ENCODE data around the gene RSPRY1.

DNA sequence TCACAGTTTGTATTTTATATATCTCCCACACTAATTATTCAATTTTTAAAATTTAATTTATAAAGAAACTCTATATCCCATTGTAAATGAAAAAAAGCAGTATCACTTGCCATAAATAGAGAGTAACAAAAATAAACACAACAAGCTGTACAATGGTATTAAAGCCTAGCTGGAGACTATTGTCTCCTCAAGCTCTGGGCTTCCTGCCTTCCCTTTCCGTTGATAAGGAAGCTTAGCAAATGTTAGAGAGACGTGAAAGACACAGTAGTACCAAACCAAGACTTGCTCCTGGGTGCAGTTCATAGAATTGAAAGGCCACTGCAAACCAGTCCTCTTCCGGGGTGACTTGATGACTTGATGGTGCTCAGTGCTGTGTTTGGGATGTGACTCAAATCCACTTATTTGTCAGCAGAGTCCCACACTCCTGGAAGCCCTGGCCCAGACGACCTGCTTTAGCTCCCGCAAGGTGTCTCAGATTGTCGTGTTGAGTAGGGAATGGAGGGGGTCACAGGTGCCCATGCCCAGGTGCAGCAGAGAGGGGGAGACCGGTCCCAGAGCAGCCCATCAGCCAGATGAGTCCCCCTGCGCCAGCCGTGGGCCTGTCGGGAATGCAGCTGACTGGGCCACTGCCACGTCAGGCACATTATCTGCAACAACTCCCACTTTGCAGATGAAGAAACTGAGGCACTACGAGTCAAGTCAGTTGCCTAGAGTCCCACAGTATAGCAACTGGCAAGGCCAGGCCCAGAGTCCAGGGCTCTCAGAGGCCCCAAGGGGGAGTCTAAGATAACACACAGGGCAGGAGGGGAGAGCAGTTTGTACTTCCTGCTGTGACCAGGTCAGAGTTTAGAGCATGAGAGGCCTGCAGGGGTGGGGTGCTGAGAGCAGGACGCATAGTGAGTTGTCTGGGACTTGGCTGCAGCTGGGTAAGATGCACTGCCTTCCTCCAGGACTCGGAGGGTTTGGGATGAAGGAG is 40.8 kb upstream of the RSPRY1 start:
- TF ChIP-seq, protein P1, sequence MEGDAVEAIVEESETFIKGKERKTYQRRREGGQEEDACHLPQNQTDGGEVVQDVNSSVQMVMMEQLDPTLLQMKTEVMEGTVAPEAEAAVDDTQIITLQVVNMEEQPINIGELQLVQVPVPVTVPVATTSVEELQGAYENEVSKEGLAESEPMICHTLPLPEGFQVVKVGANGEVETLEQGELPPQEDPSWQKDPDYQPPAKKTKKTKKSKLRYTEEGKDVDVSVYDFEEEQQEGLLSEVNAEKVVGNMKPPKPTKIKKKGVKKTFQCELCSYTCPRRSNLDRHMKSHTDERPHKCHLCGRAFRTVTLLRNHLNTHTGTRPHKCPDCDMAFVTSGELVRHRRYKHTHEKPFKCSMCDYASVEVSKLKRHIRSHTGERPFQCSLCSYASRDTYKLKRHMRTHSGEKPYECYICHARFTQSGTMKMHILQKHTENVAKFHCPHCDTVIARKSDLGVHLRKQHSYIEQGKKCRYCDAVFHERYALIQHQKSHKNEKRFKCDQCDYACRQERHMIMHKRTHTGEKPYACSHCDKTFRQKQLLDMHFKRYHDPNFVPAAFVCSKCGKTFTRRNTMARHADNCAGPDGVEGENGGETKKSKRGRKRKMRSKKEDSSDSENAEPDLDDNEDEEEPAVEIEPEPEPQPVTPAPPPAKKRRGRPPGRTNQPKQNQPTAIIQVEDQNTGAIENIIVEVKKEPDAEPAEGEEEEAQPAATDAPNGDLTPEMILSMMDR (IDR thresholded peaks at IDR 0.05): no peak
- TF ChIP-seq POLR2A (IDR thresholded peaks at IDR 0.05): no peak
